Left ventricle myocardium inferior (tissue), 1 donor: ENCODE measurements around the gene ZBTB14. TPM values are rescaled to one million over a fixed set of nuclear protein-coding genes. Genes with fewer than 3 reads are reported as not detected.

ENCODE experiments used
- DNase-seq: peaks from one replicate; pipeline ENCODE4 v3.0.0-alpha.2; 2020
- H3K27ac ChIP-seq: fragments of 200-600 bp; replicated peaks from 2 replicates; pipeline ENCODE4 v1.8.0; 2021
- H3K27me3 ChIP-seq: fragments of 200-600 bp; 2 replicates; pipeline ENCODE4 v1.8.0; 2021; ENCODE audit warnings: low read depth
- H3K36me3 ChIP-seq: fragments of 200-600 bp; 2 replicates; pipeline ENCODE4 v1.8.0; 2021
- H3K4me1 ChIP-seq: fragments of 200-600 bp; 2 replicates; pipeline ENCODE4 v1.8.0; 2021
- H3K4me3 ChIP-seq: fragments of 200-600 bp; 2 replicates; pipeline ENCODE4 v1.8.0; 2021; ENCODE audit warnings: mild to moderate bottlenecking, moderate library complexity
- H3K9me3 ChIP-seq: fragments of 200-600 bp; replicated peaks from 2 replicates; pipeline ENCODE4 v1.8.0; 2021
- CTCF ChIP-seq: fragments of 200-600 bp; IDR thresholded peaks from 2 replicates; pipeline ENCODE4 v1.8.0; 2021; ENCODE audit warnings: antibody characterized with exemption, mild to moderate bottlenecking, borderline replicate concordance
- intact Hi-C: fragments of 100-400 bp; cut with micrococcal nuclease; formaldehyde crosslinking; loops from one replicate; pipeline ENCODE4 v1.11.0; 2022
- total RNA-seq: library from RNA; stranded (reverse); fragmentation: NEBNext Ultra II Directional; extraction: Animal tissue kit (Norgen Biotek cat#: 25700); gene quantifications from one replicate; pipeline ENCODE4 v1.2.1, GENCODE V29; 2021
- donor health status: DM: no; HTN: yes; CAD: no; lungs with severe emphysema.

Gene ZBTB14
- total RNA-seq, 1 donor from 2014 or later = 9.0 TPM

GRCh38 chr18:5315838-5316237, 20.3 kb upstream of the ZBTB14 start:
- H3K27me3 ChIP-seq = no peaks in the 10 kb centered on the region
- no peak overlapping the region for H3K27ac ChIP-seq
- no peaks in the 10 kb centered on the region for H3K4me1 ChIP-seq
- H3K9me3 ChIP-seq = no peaks in the 10 kb centered on the region
- no peak overlapping the region for H3K4me3 ChIP-seq
- H3K36me3 ChIP-seq = no peaks in the 10 kb centered on the region
- intact Hi-C loops = no loop called here
- no peak for TF ChIP-seq CTCF
- DNase-seq = no peak

- Histone ChIP-seq H3K4me1 (no peaks in the 10 kb centered on the region), H3K27me3 (no peaks in the 10 kb centered on the region)
- intact Hi-C loops = no loop called here
These were observed 15.9 kb upstream of the ZBTB14 start for GRCh38 chr18:5311301-5311989.

GRCh38 chr18:5309888-5310470, 14.5 kb upstream of the ZBTB14 start:
- no peak overlapping the region for H3K27ac ChIP-seq
- TF ChIP-seq CTCF = no peak
- no peak overlapping the region for H3K4me3 ChIP-seq
- DNase-seq = no peak
- H3K27me3 ChIP-seq = no peaks in the 10 kb centered on the region
- H3K9me3 ChIP-seq = no peaks in the 10 kb centered on the region
- no peaks in the 10 kb centered on the region for H3K36me3 ChIP-seq
- H3K4me1 ChIP-seq = no peaks in the 10 kb centered on the region
- intact Hi-C loops = no loop called here

More at GRCh38 chr18:5311301-5311989, 15.9 kb upstream of the ZBTB14 start:
- no peak overlapping the region for H3K27ac ChIP-seq
- no peak overlapping the region for H3K4me3 ChIP-seq
- H3K36me3 ChIP-seq = no peaks in the 10 kb centered on the region
- no peak for DNase-seq
- no peaks in the 10 kb centered on the region for H3K9me3 ChIP-seq
- TF ChIP-seq CTCF = no peak

- no peaks in the 10 kb centered on the region for H3K9me3 ChIP-seq
- no peak overlapping the region for H3K27ac ChIP-seq
- TF ChIP-seq CTCF = no peak
- intact Hi-C loops = no loop called here
- peaks cover 33% of the 10 kb centered on the region for H3K27me3 ChIP-seq
- H3K36me3 ChIP-seq = no peaks in the 10 kb centered on the region
- H3K4me3 ChIP-seq = no peak overlapping the region
- no peak for DNase-seq
- H3K4me1 ChIP-seq = no peaks in the 10 kb centered on the region
These were observed 10.3 kb upstream of the ZBTB14 start for GRCh38 chr18:5305835-5306234.

- DNase-seq = no peak
- no peak for TF ChIP-seq CTCF
- intact Hi-C loops = no loop called here
- Histone ChIP-seq H3K27ac (no peak overlapping the region), H3K36me3 (no peaks in the 10 kb centered on the region), H3K9me3 (no peaks in the 10 kb centered on the region), H3K4me1 (no peaks in the 10 kb centered on the region), H3K27me3 (peaks cover 36% of the 10 kb centered on the region), H3K4me3 (no peak overlapping the region)
These were observed 8.7 kb upstream of the ZBTB14 start for GRCh38 chr18:5304232-5304631.
